ENCODE data around the gene TSPAN11. TPM values are rescaled to one million over a fixed set of nuclear protein-coding genes. Genes with fewer than 3 reads are reported as not detected.

Gene TSPAN11
- total RNA-seq, 2 donors from 2014 or later = 0.26 to 0.66 TPM

DNA sequence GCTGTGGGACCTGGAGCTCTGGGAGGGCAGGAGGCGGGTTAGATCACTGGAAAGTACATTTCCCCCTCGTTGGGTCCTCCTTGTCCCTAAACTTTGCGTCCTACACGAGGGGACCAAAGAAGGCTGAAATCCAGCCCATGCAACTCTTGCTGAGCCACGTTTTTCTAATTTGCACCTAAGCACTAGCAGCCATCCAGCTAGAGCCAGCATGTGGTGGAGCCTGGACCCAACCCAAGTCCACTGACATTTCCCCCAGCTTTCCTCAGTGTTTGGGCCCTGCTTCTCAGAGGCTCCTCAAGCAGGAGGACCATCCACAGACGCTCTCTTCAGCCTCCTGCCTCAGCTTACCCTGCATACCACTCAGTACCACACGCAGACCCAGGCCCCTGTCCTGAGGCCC, 49.7 kb downstream of the TSPAN11 start:
- H3K9me3 ChIP-seq = no peaks in the 10 kb centered on the region
- H3K4me3 ChIP-seq = no peak overlapping the region
- TF ChIP-seq, protein P1, sequence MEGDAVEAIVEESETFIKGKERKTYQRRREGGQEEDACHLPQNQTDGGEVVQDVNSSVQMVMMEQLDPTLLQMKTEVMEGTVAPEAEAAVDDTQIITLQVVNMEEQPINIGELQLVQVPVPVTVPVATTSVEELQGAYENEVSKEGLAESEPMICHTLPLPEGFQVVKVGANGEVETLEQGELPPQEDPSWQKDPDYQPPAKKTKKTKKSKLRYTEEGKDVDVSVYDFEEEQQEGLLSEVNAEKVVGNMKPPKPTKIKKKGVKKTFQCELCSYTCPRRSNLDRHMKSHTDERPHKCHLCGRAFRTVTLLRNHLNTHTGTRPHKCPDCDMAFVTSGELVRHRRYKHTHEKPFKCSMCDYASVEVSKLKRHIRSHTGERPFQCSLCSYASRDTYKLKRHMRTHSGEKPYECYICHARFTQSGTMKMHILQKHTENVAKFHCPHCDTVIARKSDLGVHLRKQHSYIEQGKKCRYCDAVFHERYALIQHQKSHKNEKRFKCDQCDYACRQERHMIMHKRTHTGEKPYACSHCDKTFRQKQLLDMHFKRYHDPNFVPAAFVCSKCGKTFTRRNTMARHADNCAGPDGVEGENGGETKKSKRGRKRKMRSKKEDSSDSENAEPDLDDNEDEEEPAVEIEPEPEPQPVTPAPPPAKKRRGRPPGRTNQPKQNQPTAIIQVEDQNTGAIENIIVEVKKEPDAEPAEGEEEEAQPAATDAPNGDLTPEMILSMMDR (IDR thresholded peaks at IDR 0.05) = no peak
- TF ChIP-seq POLR2A (IDR thresholded peaks at IDR 0.05) = no peak
- DNase-seq (no peak), ATAC-seq (no peak)
- no peaks in the 10 kb centered on the region for H3K36me3 ChIP-seq (replicated peaks in 1 of 2; ENCODE audit: insufficient read depth in 1 of 2, low read depth in 2 of 2)
- no peaks in the 10 kb centered on the region for H3K27me3 ChIP-seq
- 44 to 75% methylated on average over 4 to 7 of the region's 7 CpGs for WGBS, 2 donors
- intact Hi-C loops (cut with DNase I) = no loop called here
- H3K4me1 ChIP-seq = no peaks in the 10 kb centered on the region
- H3K27ac ChIP-seq = no peak overlapping the region

DNA sequence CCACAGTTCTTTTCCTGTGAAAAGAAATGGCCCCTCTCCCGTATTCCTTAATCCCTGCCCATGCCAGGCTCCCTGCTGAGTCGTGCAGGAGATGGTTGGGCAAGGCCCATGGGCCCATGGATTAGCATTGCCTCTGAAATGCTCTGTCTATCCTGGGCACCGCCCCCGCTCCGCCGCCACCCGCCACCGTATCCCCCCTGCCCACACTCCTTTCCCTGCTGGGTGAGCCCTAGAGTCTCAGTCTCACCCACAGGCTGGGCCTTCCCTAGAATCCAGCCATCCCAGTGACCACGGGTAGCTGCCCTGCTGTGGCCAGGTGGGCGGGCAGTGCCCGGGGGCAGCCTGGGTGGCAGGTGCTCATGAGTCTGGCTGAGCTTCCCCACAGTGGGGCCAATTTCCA, 50.6 kb downstream of the TSPAN11 start:
- 68 to 70% methylated on average over 11 of the region's 11 CpGs for WGBS, 2 donors
- Histone ChIP-seq H3K4me3 (no peak overlapping the region), H3K27me3 (no peaks in the 10 kb centered on the region), H3K36me3 (replicated peaks in 1 of 2; ENCODE audit: insufficient read depth in 1 of 2, low read depth in 2 of 2) (no peaks in the 10 kb centered on the region), H3K4me1 (no peaks in the 10 kb centered on the region), H3K9me3 (no peaks in the 10 kb centered on the region), H3K27ac (no peak overlapping the region)
- intact Hi-C loops (cut with DNase I) = no loop called here
- ATAC-seq (no peak), DNase-seq (no peak)
- TF ChIP-seq, protein P1 (IDR thresholded peaks at IDR 0.05) = no peak
- TF ChIP-seq POLR2A (IDR thresholded peaks at IDR 0.05) = no peak

DNA sequence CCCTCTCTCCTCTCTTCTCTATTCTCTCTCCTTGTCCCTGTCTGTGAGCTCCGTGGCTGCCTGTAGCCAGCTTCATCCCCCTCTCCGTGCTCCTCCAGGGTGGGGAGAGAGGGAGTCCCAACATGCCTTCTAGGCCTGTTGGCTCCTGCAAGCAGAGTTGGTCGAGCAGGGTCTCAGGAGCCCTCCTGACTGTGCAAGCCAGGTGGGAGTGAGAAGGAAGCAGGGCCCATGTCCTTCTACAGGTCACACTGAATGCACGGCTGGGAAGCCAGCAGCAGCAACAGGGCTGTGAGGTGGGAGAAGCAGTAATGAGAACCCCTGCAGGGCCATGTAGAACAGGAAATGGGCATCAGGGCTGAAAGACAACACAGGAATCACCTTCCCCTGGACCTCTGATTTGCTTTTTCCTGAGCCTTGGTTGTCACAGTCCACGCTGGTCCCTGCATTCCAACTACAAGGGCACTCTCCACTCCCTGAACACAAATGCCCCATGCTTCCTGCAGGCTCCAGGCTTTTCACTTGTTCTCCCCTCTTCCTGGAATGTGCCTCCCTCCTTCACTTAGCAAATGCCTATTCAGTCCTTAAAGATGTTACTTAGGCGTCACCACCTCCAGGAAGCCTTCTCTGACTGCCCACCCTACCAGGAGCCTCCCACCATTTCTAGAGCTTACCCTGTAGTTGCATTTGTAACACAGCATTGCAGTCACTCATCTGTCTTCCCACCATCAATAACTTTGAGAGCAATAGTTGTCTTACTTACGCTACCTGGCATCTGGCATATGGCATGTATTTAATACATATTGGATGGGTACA, 51.2 kb downstream of the TSPAN11 start:
- Histone ChIP-seq H3K36me3 (replicated peaks in 1 of 2; ENCODE audit: insufficient read depth in 1 of 2, low read depth in 2 of 2) (no peaks in the 10 kb centered on the region), H3K27me3 (no peaks in the 10 kb centered on the region), H3K4me1 (no peaks in the 10 kb centered on the region), H3K27ac (no peak overlapping the region), H3K9me3 (no peaks in the 10 kb centered on the region), H3K4me3 (no peak overlapping the region)
- intact Hi-C loops (cut with DNase I) = no loop called here
- no peak for TF ChIP-seq POLR2A (IDR thresholded peaks at IDR 0.05)
- TF ChIP-seq, protein P1 (IDR thresholded peaks at IDR 0.05) = no peak
- WGBS, 2 donors = 70 to 78% methylated on average over 7 of the region's 7 CpGs
- DNase-seq = no peak
- ATAC-seq = no peak

DNA sequence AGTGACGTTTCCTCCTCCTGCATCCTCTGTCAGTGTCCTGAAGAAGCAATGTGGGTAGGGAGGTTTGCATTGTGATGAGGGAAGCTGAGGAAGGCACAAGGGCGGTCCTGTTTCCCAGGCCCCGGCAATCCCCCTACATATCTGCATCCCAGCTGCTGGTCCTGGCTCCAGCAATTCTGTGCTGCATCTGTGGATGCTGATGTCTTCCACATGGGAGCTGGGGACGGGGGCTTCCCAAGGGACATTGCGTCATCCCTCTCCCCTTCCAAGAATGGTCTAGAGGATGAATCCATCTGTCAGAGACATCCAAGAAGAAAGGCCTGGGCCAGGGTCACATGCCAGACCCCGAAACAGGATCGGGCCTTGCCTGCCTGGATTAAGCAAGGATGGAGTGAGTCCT, 52.1 kb downstream of the TSPAN11 start:
- Histone ChIP-seq H3K27ac (no peak overlapping the region), H3K4me3 (no peak overlapping the region), H3K27me3 (no peaks in the 10 kb centered on the region), H3K9me3 (no peaks in the 10 kb centered on the region), H3K36me3 (replicated peaks in 1 of 2; ENCODE audit: insufficient read depth in 1 of 2, low read depth in 2 of 2) (no peaks in the 10 kb centered on the region), H3K4me1 (no peaks in the 10 kb centered on the region)
- 78 to 83% methylated on average over 7 of the region's 7 CpGs for WGBS, 2 donors
- ATAC-seq = no peak
- no peak for DNase-seq
- no peak for TF ChIP-seq POLR2A (IDR thresholded peaks at IDR 0.05)
- TF ChIP-seq, protein P1 (IDR thresholded peaks at IDR 0.05) = no peak
- intact Hi-C loops (cut with DNase I) = no loop called here

Measured in body of pancreas (tissue), 4 donors.